ENCODE measurements around the gene FCN2. TPM values are rescaled to one million over a fixed set of nuclear protein-coding genes. Genes with fewer than 3 reads are reported as not detected.

The FCN2 gene
- polyA plus RNA-seq, 1 of the 3 experiments (the other 2 are of a cell fraction): not detected

DNA sequence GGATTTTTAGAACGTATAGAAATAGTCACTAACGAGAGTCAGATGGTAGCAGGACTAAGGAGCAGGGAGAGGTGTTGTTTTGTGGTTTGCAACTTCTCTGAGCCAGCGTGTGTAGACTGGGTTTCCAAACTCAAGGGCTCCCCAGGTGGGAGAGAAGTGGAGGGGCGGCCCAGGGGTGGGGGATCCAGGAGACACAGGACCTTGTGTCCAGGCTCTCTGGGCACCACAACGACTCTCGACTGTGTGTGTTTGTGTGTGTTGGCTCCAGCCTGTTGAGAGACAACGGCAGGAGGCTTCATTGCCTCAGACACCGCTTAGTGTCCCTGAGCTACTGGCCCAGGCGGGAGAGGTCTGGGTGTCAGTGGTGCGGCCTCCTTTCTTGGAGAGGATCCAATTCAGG, 38.0 kb downstream of the FCN2 start:
- ChIA-PET POLR2A (no interaction called here), CTCF (interaction anchor here (0.7 kb wide), 1 partner anchor 236 kb away, joined by 3 read pairs; no protein-coding TSS in a partner anchor)
- H3F3A ChIP-seq (replicated peaks; ENCODE audit: insufficient read depth): no peaks in the 10 kb centered on the region
- H3K9ac ChIP-seq: no peak overlapping the region
- no peaks in the 10 kb centered on the region for H3K9me2 ChIP-seq
- WGBS (ENCODE audit: low lambda C conversion rate): 42% methylated on average over 3 of the region's 10 CpGs
- no peak overlapping the region for H3K4me2 ChIP-seq
- H3K27ac ChIP-seq (ENCODE audit: low read depth in 2 of 2, low read length in 1 of 2): no peak overlapping the region
- DNase-seq: no peak
- no peak for TF ChIP-seq ELF1 (IDR thresholded peaks at IDR 0.05)
- TF ChIP-seq RAD21 (IDR thresholded peaks at IDR 0.05; ENCODE audit: low read length): no peak
- TF ChIP-seq, protein P1, sequence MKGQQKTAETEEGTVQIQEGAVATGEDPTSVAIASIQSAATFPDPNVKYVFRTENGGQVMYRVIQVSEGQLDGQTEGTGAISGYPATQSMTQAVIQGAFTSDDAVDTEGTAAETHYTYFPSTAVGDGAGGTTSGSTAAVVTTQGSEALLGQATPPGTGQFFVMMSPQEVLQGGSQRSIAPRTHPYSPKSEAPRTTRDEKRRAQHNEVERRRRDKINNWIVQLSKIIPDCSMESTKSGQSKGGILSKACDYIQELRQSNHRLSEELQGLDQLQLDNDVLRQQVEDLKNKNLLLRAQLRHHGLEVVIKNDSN (IDR thresholded peaks at IDR 0.05; ENCODE audit: borderline replicate concordance, low read depth): no peak
- no peak for TF ChIP-seq JUND (IDR thresholded peaks at IDR 0.05)
- TF ChIP-seq TAF1 (IDR thresholded peaks at IDR 0.05; ENCODE audit: borderline replicate concordance, low read depth, low read length): no peak
- H3K79me2 ChIP-seq (ENCODE audit: insufficient read depth): no peaks in the 10 kb centered on the region
- no peaks in the 10 kb centered on the region for H3K27me3 ChIP-seq (ENCODE audit: insufficient read depth)
- H3K36me3 ChIP-seq (replicated peaks in 1 of 2; ENCODE audit: control insufficient read depth in 1 of 2, insufficient read depth in 2 of 2, low read length in 1 of 2): no peaks in the 10 kb centered on the region
- no peaks in the 10 kb centered on the region for H3K4me1 ChIP-seq (ENCODE audit: control insufficient read depth in 1 of 2, insufficient read depth in 2 of 2, low read depth in 1 of 2, low read length in 1 of 2)
- no peak overlapping the region for H3K4me3 ChIP-seq (ENCODE audit: low read depth in 2 of 2, low read length in 1 of 2)
- no peaks in the 10 kb centered on the region for H3K9me3 ChIP-seq
- no peak overlapping the region for H2AFZ ChIP-seq (ENCODE audit: low read depth)
- H4K20me1 ChIP-seq (ENCODE audit: insufficient read depth): no peaks in the 10 kb centered on the region

DNA sequence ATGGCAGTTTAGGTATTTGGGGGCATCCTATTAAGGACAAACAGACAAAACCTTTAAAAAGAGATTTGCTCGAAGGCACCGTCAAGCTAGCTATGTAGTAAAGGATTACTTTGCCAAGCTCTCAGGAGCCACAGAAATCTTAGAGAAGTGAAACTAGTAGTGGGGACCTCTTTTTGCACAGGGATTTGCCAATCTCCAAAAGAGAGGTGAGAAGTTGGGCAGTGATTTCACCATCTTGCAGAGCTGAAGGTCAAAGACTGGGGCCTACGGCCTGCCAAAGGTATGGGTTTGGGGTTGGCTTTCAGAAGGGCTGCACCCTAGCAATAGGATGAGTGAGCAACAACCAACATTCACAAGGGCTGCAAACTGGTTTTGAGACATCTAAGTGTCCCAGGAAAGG, 38.7 kb downstream of the FCN2 start:
- H2AFZ ChIP-seq (ENCODE audit: low read depth): no peak overlapping the region
- no peak overlapping the region for H3K9ac ChIP-seq
- CTCF ChIA-PET: no interaction called here
- POLR2A ChIA-PET: no interaction called here
- no peak for DNase-seq
- H3K27me3 ChIP-seq (ENCODE audit: insufficient read depth): no peaks in the 10 kb centered on the region
- WGBS (ENCODE audit: low lambda C conversion rate): 29% methylated on average over 3 of the region's 3 CpGs
- no peak overlapping the region for H3K4me2 ChIP-seq
- TF ChIP-seq ELF1 (IDR thresholded peaks at IDR 0.05) (no peak), TCF12 (IDR thresholded peaks at IDR 0.05) (no peak), FOXJ3 (CRISPR knock-in tag; IDR thresholded peaks at IDR 0.05) (no peak), SIN3A (IDR thresholded peaks at IDR 0.05; ENCODE audit: borderline replicate concordance, low read depth, low read length) (no peak), MEF2A (IDR thresholded peaks at IDR 0.05; ENCODE audit: borderline replicate concordance, low read depth) (no peak)
- TF ChIP-seq, protein P2, sequence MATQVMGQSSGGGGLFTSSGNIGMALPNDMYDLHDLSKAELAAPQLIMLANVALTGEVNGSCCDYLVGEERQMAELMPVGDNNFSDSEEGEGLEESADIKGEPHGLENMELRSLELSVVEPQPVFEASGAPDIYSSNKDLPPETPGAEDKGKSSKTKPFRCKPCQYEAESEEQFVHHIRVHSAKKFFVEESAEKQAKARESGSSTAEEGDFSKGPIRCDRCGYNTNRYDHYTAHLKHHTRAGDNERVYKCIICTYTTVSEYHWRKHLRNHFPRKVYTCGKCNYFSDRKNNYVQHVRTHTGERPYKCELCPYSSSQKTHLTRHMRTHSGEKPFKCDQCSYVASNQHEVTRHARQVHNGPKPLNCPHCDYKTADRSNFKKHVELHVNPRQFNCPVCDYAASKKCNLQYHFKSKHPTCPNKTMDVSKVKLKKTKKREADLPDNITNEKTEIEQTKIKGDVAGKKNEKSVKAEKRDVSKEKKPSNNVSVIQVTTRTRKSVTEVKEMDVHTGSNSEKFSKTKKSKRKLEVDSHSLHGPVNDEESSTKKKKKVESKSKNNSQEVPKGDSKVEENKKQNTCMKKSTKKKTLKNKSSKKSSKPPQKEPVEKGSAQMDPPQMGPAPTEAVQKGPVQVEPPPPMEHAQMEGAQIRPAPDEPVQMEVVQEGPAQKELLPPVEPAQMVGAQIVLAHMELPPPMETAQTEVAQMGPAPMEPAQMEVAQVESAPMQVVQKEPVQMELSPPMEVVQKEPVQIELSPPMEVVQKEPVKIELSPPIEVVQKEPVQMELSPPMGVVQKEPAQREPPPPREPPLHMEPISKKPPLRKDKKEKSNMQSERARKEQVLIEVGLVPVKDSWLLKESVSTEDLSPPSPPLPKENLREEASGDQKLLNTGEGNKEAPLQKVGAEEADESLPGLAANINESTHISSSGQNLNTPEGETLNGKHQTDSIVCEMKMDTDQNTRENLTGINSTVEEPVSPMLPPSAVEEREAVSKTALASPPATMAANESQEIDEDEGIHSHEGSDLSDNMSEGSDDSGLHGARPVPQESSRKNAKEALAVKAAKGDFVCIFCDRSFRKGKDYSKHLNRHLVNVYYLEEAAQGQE (IDR thresholded peaks at IDR 0.05; ENCODE audit: low read depth, low read length): no peak
- TF ChIP-seq, protein P3, sequence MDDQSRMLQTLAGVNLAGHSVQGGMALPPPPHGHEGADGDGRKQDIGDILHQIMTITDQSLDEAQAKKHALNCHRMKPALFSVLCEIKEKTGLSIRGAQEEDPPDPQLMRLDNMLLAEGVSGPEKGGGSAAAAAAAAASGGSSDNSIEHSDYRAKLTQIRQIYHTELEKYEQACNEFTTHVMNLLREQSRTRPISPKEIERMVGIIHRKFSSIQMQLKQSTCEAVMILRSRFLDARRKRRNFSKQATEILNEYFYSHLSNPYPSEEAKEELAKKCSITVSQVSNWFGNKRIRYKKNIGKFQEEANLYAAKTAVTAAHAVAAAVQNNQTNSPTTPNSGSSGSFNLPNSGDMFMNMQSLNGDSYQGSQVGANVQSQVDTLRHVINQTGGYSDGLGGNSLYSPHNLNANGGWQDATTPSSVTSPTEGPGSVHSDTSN (IDR thresholded peaks at IDR 0.05): no peak
- TF ChIP-seq, protein P4, sequence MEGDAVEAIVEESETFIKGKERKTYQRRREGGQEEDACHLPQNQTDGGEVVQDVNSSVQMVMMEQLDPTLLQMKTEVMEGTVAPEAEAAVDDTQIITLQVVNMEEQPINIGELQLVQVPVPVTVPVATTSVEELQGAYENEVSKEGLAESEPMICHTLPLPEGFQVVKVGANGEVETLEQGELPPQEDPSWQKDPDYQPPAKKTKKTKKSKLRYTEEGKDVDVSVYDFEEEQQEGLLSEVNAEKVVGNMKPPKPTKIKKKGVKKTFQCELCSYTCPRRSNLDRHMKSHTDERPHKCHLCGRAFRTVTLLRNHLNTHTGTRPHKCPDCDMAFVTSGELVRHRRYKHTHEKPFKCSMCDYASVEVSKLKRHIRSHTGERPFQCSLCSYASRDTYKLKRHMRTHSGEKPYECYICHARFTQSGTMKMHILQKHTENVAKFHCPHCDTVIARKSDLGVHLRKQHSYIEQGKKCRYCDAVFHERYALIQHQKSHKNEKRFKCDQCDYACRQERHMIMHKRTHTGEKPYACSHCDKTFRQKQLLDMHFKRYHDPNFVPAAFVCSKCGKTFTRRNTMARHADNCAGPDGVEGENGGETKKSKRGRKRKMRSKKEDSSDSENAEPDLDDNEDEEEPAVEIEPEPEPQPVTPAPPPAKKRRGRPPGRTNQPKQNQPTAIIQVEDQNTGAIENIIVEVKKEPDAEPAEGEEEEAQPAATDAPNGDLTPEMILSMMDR (IDR thresholded peaks at IDR 0.05): no peak
- TF ChIP-seq, protein P5, sequence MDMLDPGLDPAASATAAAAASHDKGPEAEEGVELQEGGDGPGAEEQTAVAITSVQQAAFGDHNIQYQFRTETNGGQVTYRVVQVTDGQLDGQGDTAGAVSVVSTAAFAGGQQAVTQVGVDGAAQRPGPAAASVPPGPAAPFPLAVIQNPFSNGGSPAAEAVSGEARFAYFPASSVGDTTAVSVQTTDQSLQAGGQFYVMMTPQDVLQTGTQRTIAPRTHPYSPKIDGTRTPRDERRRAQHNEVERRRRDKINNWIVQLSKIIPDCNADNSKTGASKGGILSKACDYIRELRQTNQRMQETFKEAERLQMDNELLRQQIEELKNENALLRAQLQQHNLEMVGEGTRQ (IDR thresholded peaks at IDR 0.05; ENCODE audit: borderline replicate concordance, low read depth, low read length): no peak
- TF ChIP-seq, protein P6, sequence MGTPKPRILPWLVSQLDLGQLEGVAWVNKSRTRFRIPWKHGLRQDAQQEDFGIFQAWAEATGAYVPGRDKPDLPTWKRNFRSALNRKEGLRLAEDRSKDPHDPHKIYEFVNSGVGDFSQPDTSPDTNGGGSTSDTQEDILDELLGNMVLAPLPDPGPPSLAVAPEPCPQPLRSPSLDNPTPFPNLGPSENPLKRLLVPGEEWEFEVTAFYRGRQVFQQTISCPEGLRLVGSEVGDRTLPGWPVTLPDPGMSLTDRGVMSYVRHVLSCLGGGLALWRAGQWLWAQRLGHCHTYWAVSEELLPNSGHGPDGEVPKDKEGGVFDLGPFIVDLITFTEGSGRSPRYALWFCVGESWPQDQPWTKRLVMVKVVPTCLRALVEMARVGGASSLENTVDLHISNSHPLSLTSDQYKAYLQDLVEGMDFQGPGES (IDR thresholded peaks at IDR 0.05; ENCODE audit: low read depth, low read length): no peak
- no peak overlapping the region for H3K27ac ChIP-seq (ENCODE audit: low read depth in 2 of 2, low read length in 1 of 2)
- no peaks in the 10 kb centered on the region for H3F3A ChIP-seq (replicated peaks; ENCODE audit: insufficient read depth)
- no peaks in the 10 kb centered on the region for H3K9me3 ChIP-seq
- no peaks in the 10 kb centered on the region for H3K79me2 ChIP-seq (ENCODE audit: insufficient read depth)
- H3K4me1 ChIP-seq (ENCODE audit: control insufficient read depth in 1 of 2, insufficient read depth in 2 of 2, low read depth in 1 of 2, low read length in 1 of 2): no peaks in the 10 kb centered on the region
- no peak overlapping the region for H3K4me3 ChIP-seq (ENCODE audit: low read depth in 2 of 2, low read length in 1 of 2)
- no peaks in the 10 kb centered on the region for H4K20me1 ChIP-seq (ENCODE audit: insufficient read depth)
- no peaks in the 10 kb centered on the region for H3K9me2 ChIP-seq
- H3K36me3 ChIP-seq (replicated peaks in 1 of 2; ENCODE audit: control insufficient read depth in 1 of 2, insufficient read depth in 2 of 2, low read length in 1 of 2): no peaks in the 10 kb centered on the region
